Progenitor cell of endocrine pancreas (in vitro differentiated cells): ENCODE results near the gene NEGR1. TPM values are rescaled to one million over a fixed set of nuclear protein-coding genes. Genes with fewer than 3 reads are reported as not detected.

ENCODE experiments used
- DNase-seq: peaks from one replicate; pipeline ENCODE4 v3.0.0; 2021; ENCODE audit warnings: low spot score; ENCODE audit not compliant: unreplicated experiment
- H3K27ac Mint-ChIP-seq: 2 replicates; pipeline ENCODE4 v1.8.0; 2021; ENCODE audit warnings: mild to moderate bottlenecking, moderate library complexity, mixed read lengths
- H3K27me3 Mint-ChIP-seq: 2 replicates; pipeline ENCODE4 v1.8.0; 2021; ENCODE audit warnings: mixed read lengths
- H3K36me3 Mint-ChIP-seq: 2 replicates; pipeline ENCODE4 v1.8.0; 2022; ENCODE audit warnings: mixed read lengths; ENCODE audit not compliant: insufficient read depth
- H3K4me1 Mint-ChIP-seq: 2 replicates; pipeline ENCODE4 v1.8.0; 2021; ENCODE audit warnings: low read depth, mixed read lengths
- H3K4me3 Mint-ChIP-seq: 2 replicates; pipeline ENCODE4 v1.8.0; 2021; ENCODE audit warnings: low read depth, mild to moderate bottlenecking, moderate library complexity, mixed read lengths
- H3K9me3 Mint-ChIP-seq: 2 replicates; pipeline ENCODE4 v1.8.0; 2021; ENCODE audit warnings: low read depth, mixed read lengths
- CTCF ChIP-seq: fragments of 200-600 bp; sonication (generic); IDR thresholded peaks from one replicate; pipeline ENCODE4 v1.5.0; 2021; ENCODE audit warnings: antibody characterized with exemption, mild to moderate bottlenecking; ENCODE audit not compliant: unreplicated experiment
- total RNA-seq: library from RNA; stranded (reverse); gene quantifications from 2 replicates; pipeline ENCODE4 v1.2.1, GENCODE V29; 2021

NEGR1 gene
- total RNA-seq, 1 donor from 2014 or later: 3.1 TPM

GRCh38 chr1:72101840-72102632 is 180.3 kb downstream of the NEGR1 start:
- H3K9me3 Mint-ChIP-seq: no peaks in the 10 kb centered on the region
- DNase-seq: no peak

DNA sequence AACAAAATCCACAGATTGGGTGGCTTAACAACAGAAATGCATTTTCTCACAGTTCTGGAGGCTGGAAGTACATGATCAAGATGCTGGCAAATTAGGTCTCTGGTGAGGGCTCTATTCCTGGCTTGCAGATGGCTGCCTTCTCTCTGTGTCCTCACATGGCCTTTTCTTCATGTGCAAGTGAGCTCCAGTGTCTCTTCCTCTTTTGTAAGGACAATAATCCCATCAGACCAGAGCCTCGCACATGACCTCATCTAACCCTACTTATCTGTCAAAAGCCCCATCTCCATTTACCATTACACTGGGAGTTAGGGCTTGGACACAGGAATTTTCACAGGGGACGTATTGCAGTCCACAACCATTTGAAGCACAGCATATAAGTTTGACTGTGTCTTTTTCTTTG is 181.6 kb downstream of the NEGR1 start:
- Mint-ChIP-seq H3K27ac (no peak overlapping the region), H3K9me3 (no peaks in the 10 kb centered on the region), H3K36me3 (no peaks in the 10 kb centered on the region), H3K4me3 (no peak overlapping the region), H3K4me1 (no peaks in the 10 kb centered on the region), H3K27me3 (no peaks in the 10 kb centered on the region)
- no peak for TF ChIP-seq CTCF
- DNase-seq: no peak

More at GRCh38 chr1:72101840-72102632, 180.3 kb downstream of the NEGR1 start:
- Mint-ChIP-seq H3K27me3 (no peaks in the 10 kb centered on the region), H3K4me1 (no peaks in the 10 kb centered on the region), H3K27ac (no peak overlapping the region), H3K4me3 (no peak overlapping the region), H3K36me3 (no peaks in the 10 kb centered on the region)
- no peak for TF ChIP-seq CTCF

DNA sequence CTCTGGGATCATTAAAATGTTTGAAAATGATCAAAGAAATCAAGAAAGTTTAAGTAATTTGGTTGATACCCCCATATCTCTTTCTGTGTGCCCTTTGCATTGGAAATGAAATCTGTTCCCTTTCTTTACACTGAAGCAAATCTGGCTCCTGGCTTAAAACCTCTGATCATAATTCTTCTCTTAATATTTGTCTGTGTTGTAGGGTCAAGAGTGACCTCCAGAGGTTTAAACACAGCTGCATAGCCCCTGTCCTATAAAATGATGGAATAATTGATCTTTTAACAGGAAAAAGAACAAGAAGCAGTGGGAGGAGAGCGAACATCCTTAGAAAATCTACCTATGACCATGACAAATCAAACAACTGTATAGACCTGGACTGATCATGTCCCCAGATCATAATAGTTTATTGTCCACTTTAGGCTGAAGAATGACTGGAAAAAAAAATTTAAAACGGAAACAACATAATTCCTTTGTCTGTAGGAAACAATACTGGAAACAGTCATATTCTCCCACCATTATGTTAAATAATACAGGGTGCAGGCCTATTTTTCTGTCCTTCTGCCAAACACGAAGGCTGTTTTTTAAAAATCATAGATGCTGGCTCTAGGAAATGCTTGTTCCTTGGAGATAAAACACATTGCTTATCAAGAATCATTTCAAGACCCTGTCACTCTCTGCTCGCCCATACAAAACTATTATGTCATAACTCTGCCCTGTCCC is 184.3 kb downstream of the NEGR1 start:
- H3K9me3 Mint-ChIP-seq: no peaks in the 10 kb centered on the region
- H3K4me1 Mint-ChIP-seq: no peaks in the 10 kb centered on the region
- no peak overlapping the region for H3K27ac Mint-ChIP-seq
- no peaks in the 10 kb centered on the region for H3K36me3 Mint-ChIP-seq
- TF ChIP-seq CTCF: no peak
- no peaks in the 10 kb centered on the region for H3K27me3 Mint-ChIP-seq
- no peak overlapping the region for H3K4me3 Mint-ChIP-seq
- no peak for DNase-seq

DNA sequence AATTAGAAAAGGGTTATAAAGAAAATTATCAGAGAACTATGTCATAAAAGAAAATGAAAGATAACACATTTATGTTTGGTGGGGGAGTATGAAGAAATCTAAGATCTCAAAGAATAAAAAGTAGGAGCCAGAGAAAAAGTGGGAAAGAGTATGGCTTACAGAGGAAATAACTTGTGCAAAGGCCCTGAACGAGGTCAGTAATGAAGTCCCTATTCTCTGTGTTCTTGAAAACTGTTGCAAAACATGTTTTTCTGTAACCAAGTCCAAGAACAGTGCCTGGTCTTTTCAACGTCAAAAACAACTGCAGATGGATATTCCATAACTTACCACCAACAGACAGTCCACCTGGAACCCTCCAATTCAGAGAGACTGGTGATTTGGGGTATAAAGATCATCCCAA is 188.1 kb downstream of the NEGR1 start:
- no peak overlapping the region for H3K4me3 Mint-ChIP-seq
- DNase-seq: no peak
- no peak for TF ChIP-seq CTCF
- no peaks in the 10 kb centered on the region for H3K27me3 Mint-ChIP-seq
- H3K27ac Mint-ChIP-seq: no peak overlapping the region
- no peaks in the 10 kb centered on the region for H3K9me3 Mint-ChIP-seq
- no peaks in the 10 kb centered on the region for H3K36me3 Mint-ChIP-seq
- no peaks in the 10 kb centered on the region for H3K4me1 Mint-ChIP-seq

DNA sequence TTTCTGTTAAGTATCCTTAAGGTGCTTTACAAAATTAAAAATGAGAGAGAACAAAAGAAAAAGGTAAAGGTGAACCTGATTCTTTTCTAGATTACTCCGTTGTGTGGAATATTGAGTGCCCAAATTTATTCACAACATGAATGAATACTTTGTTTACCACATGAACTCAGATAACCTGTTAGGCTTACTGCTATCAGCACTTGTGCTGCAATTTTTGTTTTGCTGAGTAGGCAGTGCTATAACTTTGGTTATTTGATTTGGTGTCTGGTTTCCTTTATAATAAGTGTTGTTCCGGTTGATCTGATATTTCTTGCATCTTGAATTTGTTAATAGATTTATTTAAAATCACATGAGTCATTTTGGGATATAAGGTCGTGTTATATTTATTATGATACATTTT is 195.9 kb downstream of the NEGR1 start:
- no peak for TF ChIP-seq CTCF
- Mint-ChIP-seq H3K4me1 (peaks cover 2% of the 10 kb centered on the region), H3K9me3 (no peaks in the 10 kb centered on the region), H3K27ac (no peak overlapping the region), H3K4me3 (no peak overlapping the region), H3K36me3 (no peaks in the 10 kb centered on the region), H3K27me3 (no peaks in the 10 kb centered on the region)
- no peak for DNase-seq
